K562 (cell line): Measurements from ENCODE around the gene USP35. TPM values are rescaled to one million over a fixed set of nuclear protein-coding genes. Genes with fewer than 3 reads are reported as not detected.

Experiments
- COPS2 ChIP-seq: fragments of 450-650 bp; conservative IDR thresholded peaks from 2 replicates; pipeline ENCODE4 v1.6.1; 2016; ENCODE audit warnings: mild to moderate bottlenecking, moderate library complexity
- CREBBP ChIP-seq: IDR thresholded peaks from one replicate; pipeline ENCODE4 v1.6.1; 2012; ENCODE audit warnings: low read depth, mild to moderate bottlenecking, control low read depth, inconsistent platforms, low read length
- EGR1 ChIP-seq: fragments of 450-650 bp; conservative IDR thresholded peaks from 2 replicates; pipeline ENCODE4 v1.6.1; 2017; ENCODE audit warnings: mild to moderate bottlenecking
- ESRRA ChIP-seq: fragments of 450-650 bp; IDR thresholded peaks from 2 replicates; pipeline ENCODE4 v1.6.1; 2014; ENCODE audit warnings: low read depth, mild to moderate bottlenecking, moderate library complexity, borderline replicate concordance
- GABPA ChIP-seq: fragments of 200-800 bp; sonication (Bioruptor generic); conservative IDR thresholded peaks from 2 replicates; pipeline ENCODE4 v1.6.1; 2016; ENCODE audit warnings: low read depth, missing genetic modification characterization, missing compliant biosample characterization
- IFI16 ChIP-seq: fragments of 250-450 bp; sonication (Bioruptor Pico); IDR thresholded peaks from 2 replicates; pipeline ENCODE4 v2.1.2; 2022; ENCODE audit warnings: mild to moderate bottlenecking, inconsistent platforms
- KDM4B ChIP-seq, 2 experiments: fragments of 450-650 bp in 1 of 2; sonication (generic) in 1 of 2; IDR thresholded peaks; 2 replicates each; pipeline ENCODE4 v1.6.1; 2016 to 2017; ENCODE audit warnings: borderline replicate concordance in 2 of 2, antibody characterized with exemption in 1 of 2, low read depth in 1 of 2, mild to moderate bottlenecking in 1 of 2
- KHSRP ChIP-seq: fragments of 450-650 bp; IDR thresholded peaks from 2 replicates; pipeline ENCODE4 v1.6.1; 2017
- L3MBTL2 ChIP-seq: fragments of 450-650 bp; IDR thresholded peaks from 2 replicates; pipeline ENCODE4 v1.6.1; 2016; ENCODE audit warnings: mild to moderate bottlenecking, moderate library complexity
- NCOR1 ChIP-seq: fragments of 450-650 bp; IDR thresholded peaks from 2 replicates; pipeline ENCODE4 v1.6.1; 2016; ENCODE audit warnings: mild to moderate bottlenecking, moderate library complexity
- NR2C1 ChIP-seq, 2 experiments: fragments of 450-650 bp; IDR thresholded peaks; 2 replicates each; pipeline ENCODE4 v1.6.1; 2017; ENCODE audit warnings: mild to moderate bottlenecking in 2 of 2, antibody characterized with exemption in 1 of 2, inconsistent platforms in 1 of 2, missing compliant biosample characterization in 1 of 2, missing genetic modification characterization in 1 of 2
- NR4A1 ChIP-seq, 2 experiments: fragments of 250-450 bp in 1 of 2; fragments of 450-650 bp in 1 of 2; sonication (Bioruptor Pico) in 1 of 2; IDR thresholded peaks; 2 replicates each; pipeline versions ENCODE4 v1.4.0 to v1.6.1; 2016 to 2020; ENCODE audit warnings: mild to moderate bottlenecking in 2 of 2, missing compliant biosample characterization in 1 of 2, missing genetic modification characterization in 1 of 2, moderate library complexity in 1 of 2
- SMAD2 ChIP-seq: fragments of 150-350 bp; IDR thresholded peaks from 2 replicates; pipeline ENCODE4 v1.6.1; 2014; ENCODE audit warnings: low read depth, mild to moderate bottlenecking, low read length
- SMAD4 ChIP-seq: fragments of 250-450 bp; sonication (Bioruptor Pico); conservative IDR thresholded peaks from 2 replicates; pipeline ENCODE4 v1.8.0; 2021; ENCODE audit warnings: inconsistent platforms, mild to moderate bottlenecking, moderate library complexity
- TCF3 ChIP-seq: sonication (generic); formaldehyde crosslinking; IDR thresholded peaks from 2 replicates; pipeline ENCODE4 v1.4.0; 2020; ENCODE audit warnings: mild to moderate bottlenecking, missing genetic modification reagents
- TCF7 ChIP-seq: sonication (generic); IDR thresholded peaks from 2 replicates; pipeline ENCODE4 v1.6.1; 2016; ENCODE audit warnings: antibody characterized with exemption, borderline replicate concordance
- TEAD4 ChIP-seq, 2 experiments: sonication (generic) in 1 of 2; formaldehyde crosslinking in 1 of 2; IDR thresholded peaks; 2 replicates each; pipeline versions ENCODE4 v1.6.1 to v1.8.0; 2012 to 2022; ENCODE audit warnings: borderline replicate concordance in 1 of 2, inconsistent platforms in 1 of 2, low read length in 1 of 2, mild to moderate bottlenecking in 1 of 2, missing genetic modification reagents in 1 of 2
- ZNF124 ChIP-seq: sonication (generic); formaldehyde crosslinking; IDR thresholded peaks from 2 replicates; pipeline ENCODE4 v1.8.1; 2022; ENCODE audit warnings: missing genetic modification reagents
- ZNF224 ChIP-seq: sonication (generic); formaldehyde crosslinking; IDR thresholded peaks from 2 replicates; pipeline ENCODE4 v1.8.0; 2022; ENCODE audit warnings: mild to moderate bottlenecking, missing genetic modification reagents
- polyA plus RNA-seq, 8 experiments: library from polyadenylated mRNA; depleted of rRNA in 4 of 8; stranded (reverse) in 5 of 8; unstranded in 3 of 8; fragments of >200 nt; fragmentation: Nextera tagmentation in 2 of 8; fragmentation: Illumina TruSeq in 1 of 8; extraction: Ambion mirVana in 2 of 8; extraction: Trizol in 1 of 8; gene quantifications; 2 replicates each; pipeline versions ENCODE4 v1.2.1 to v1.2.3, GENCODE V29; 2011 to 2014; ENCODE audit warnings: inconsistent platforms in 1 of 8, missing spikeins in 1 of 8
- total RNA-seq, 7 experiments: library from RNA; depleted of rRNA in 6 of 7; stranded (reverse); fragments of >200 nt in 6 of 7; fragmentation: Illumina TruSeq in 2 of 7; extraction: Trizol in 2 of 7; gene quantifications; 2 replicates each; pipeline versions ENCODE4 v1.2.1 to v1.2.3, GENCODE V29; 2011 to 2021; ENCODE audit warnings: low replicate concordance in 1 of 7
- TF ChIP-seq, protein P1 (sequence below), 2 experiments: IDR thresholded peaks in 1 of 2; conservative IDR thresholded peaks in 1 of 2; 2 replicates each; pipeline ENCODE4 v1.6.1; 2016; ENCODE audit warnings: low read depth in 2 of 2, mild to moderate bottlenecking in 1 of 2, missing compliant biosample characterization in 1 of 2, missing genetic modification characterization in 1 of 2, moderate library complexity in 1 of 2
- TF ChIP-seq, protein P2 (sequence below): sonication (generic); IDR thresholded peaks from 2 replicates; pipeline ENCODE4 v1.6.1; 2016
- TF ChIP-seq, protein P3 (sequence below): fragments of 450-650 bp; conservative IDR thresholded peaks from 2 replicates; pipeline ENCODE4 v1.6.1; 2016; ENCODE audit warnings: missing genetic modification characterization, low read depth, mild to moderate bottlenecking, control low read depth, missing compliant biosample characterization

The USP35 gene
- total and polyA plus RNA-seq, 9 of the 15 experiments (the other 6 are each of a cell fraction or from before 2014, with no cell fraction given) = 0.01 to 4.8 (median 3.6) TPM

DNA sequence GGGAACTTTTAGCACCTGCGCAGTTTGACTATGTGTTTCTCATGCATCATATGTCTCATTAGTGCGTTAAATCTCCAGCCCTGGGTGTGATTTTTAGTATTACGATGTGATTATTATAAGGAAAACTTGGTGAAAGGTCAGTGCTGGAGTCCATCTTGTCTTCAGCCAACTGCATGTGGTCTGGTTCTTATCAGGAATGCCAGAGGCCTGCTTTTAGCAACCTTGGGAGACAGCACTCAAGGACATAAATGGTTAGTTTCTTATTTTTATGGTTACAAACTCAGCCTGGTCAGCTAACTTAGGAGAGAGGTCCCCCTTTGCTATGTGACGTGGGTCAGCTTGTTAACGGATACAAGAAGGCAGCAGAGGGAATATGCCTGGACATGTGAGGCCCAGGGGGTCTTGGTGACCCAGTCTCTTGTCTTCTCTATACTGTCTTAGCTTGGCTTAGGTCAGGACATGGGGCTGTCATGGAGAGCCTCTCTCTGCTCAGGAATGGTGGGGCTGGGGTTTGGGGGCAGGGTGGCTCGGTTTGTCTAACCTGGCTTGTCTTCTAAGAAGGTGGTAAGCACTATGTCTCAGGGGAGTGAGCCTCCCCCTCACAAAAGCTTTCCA is 21.8 kb upstream of the USP35 start (continued):
- TF ChIP-seq, protein P1, sequence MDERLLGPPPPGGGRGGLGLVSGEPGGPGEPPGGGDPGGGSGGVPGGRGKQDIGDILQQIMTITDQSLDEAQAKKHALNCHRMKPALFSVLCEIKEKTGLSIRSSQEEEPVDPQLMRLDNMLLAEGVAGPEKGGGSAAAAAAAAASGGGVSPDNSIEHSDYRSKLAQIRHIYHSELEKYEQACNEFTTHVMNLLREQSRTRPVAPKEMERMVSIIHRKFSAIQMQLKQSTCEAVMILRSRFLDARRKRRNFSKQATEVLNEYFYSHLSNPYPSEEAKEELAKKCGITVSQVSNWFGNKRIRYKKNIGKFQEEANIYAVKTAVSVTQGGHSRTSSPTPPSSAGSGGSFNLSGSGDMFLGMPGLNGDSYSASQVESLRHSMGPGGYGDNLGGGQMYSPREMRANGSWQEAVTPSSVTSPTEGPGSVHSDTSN (CRISPR knock-in tag; IDR thresholded peaks at IDR 0.05; ENCODE audit: low read depth) = no peak
- TF ChIP-seq, protein P1 (tag; conservative IDR thresholded peaks at IDR 0.05; ENCODE audit: low read depth) = 0 out of 2 replicates have a peak, but pooled peaks have one; percentile 17
- TF ChIP-seq TCF3 = peak; percentile 64
- no peak for TF ChIP-seq COPS2
- TF ChIP-seq SMAD4 = peak; percentile 69
- no peak for TF ChIP-seq GABPA (tag)
- no peak for TF ChIP-seq ZNF124
- TF ChIP-seq, protein P2, sequence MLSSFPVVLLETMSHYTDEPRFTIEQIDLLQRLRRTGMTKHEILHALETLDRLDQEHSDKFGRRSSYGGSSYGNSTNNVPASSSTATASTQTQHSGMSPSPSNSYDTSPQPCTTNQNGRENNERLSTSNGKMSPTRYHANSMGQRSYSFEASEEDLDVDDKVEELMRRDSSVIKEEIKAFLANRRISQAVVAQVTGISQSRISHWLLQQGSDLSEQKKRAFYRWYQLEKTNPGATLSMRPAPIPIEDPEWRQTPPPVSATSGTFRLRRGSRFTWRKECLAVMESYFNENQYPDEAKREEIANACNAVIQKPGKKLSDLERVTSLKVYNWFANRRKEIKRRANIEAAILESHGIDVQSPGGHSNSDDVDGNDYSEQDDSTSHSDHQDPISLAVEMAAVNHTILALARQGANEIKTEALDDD = peak; percentile 48; the same call in 1 of the 2 replicates
- TF ChIP-seq IFI16 = 0 out of 2 replicates have a peak, but pooled peaks have one; percentile 9
- TF ChIP-seq EGR1 = no peak
- TF ChIP-seq NR2C1 (IDR thresholded peaks at IDR 0.05) = no peak
- TF ChIP-seq NR2C1 (tag; IDR thresholded peaks at IDR 0.05) = 0 out of 2 replicates have a peak, but pooled peaks have one; percentile 33
- no peak for TF ChIP-seq TCF7
- no peak for TF ChIP-seq KHSRP
- TF ChIP-seq L3MBTL2 = peak; percentile 61; the same call in 1 of the 2 replicates
- no peak for TF ChIP-seq NR4A1 (CRISPR knock-in tag; IDR thresholded peaks at IDR 0.05)
- TF ChIP-seq NR4A1 (tag; IDR thresholded peaks at IDR 0.05) = peak; percentile 54; the same call in 1 of the 2 replicates
- TF ChIP-seq CREBBP = no peak
- no peak for TF ChIP-seq KDM4B (IDR thresholded peaks at IDR 0.05; ENCODE audit: borderline replicate concordance in 2 of 2, low read depth in 1 of 2)
- peak; percentile 26; the same call in 1 of the 2 replicates for TF ChIP-seq NCOR1
- peak; percentile 43; the same call in 1 of the 2 replicates for TF ChIP-seq TEAD4 (IDR thresholded peaks at IDR 0.05; ENCODE audit: low read length)
- TF ChIP-seq TEAD4 (CRISPR knock-in tag; IDR thresholded peaks at IDR 0.05; ENCODE audit: borderline replicate concordance) = no peak
- TF ChIP-seq SMAD2 = no peak
- TF ChIP-seq, protein P3, sequence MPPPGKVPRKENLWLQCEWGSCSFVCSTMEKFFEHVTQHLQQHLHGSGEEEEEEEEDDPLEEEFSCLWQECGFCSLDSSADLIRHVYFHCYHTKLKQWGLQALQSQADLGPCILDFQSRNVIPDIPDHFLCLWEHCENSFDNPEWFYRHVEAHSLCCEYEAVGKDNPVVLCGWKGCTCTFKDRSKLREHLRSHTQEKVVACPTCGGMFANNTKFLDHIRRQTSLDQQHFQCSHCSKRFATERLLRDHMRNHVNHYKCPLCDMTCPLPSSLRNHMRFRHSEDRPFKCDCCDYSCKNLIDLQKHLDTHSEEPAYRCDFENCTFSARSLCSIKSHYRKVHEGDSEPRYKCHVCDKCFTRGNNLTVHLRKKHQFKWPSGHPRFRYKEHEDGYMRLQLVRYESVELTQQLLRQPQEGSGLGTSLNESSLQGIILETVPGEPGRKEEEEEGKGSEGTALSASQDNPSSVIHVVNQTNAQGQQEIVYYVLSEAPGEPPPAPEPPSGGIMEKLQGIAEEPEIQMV (tag) = 0 out of 2 replicates have a peak, but pooled peaks have one; percentile 33
- TF ChIP-seq ZNF224 (CRISPR knock-in tag) = no peak
- peak; percentile 83 for TF ChIP-seq ESRRA
